ENCODE data around the gene WRNIP1. TPM values are rescaled to one million over a fixed set of nuclear protein-coding genes. Genes with fewer than 3 reads are reported as not detected.

WRNIP1 gene
- total and polyA plus RNA-seq, 9 of the 15 experiments (the other 6 are each of a cell fraction or from before 2014, with no cell fraction given): 13.2 to 63.6 (median 48.6) TPM

GRCh38 chr6:2792330-2793110 is 27.3 kb downstream of the WRNIP1 start:
- 90% methylated on average over 17 of the region's 17 CpGs for WGBS (ENCODE audit: insufficient coverage, low coverage, missing lambda C conversion rate)
- BruUV-seq (replicated peaks): no TSS peak
- H3K4me2 ChIP-seq (ENCODE audit: insufficient read depth, low read length): no peak overlapping the region
- ChIA-PET POLR2A (interaction anchor here (0.5 to 1.4 kb wide), 4 partner anchors 194 to 825 kb away, joined by 3 to 5 read pairs (median 4); no protein-coding TSS in a partner anchor), CTCF (ENCODE audit: low intra/inter-chr PET ratio) (interaction anchor here (1.7 to 3.0 kb wide), 4 partner anchors 61 to 197 kb away, joined by 7 to 21 read pairs (median 16); no protein-coding TSS in a partner anchor)
- no peak overlapping the region for H3K27ac ChIP-seq (ENCODE audit: extremely low read depth, low read depth, low read length)
- intact Hi-C loops (cut with micrococcal nuclease) (loop anchor here (5.0 kb wide), 2 partner anchors 55 to 120 kb away; no protein-coding TSS in a partner anchor), in situ Hi-C loops (cut with MboI) (no loop called here)
- no peaks in the 10 kb centered on the region for H4K20me1 ChIP-seq (replicated peaks; ENCODE audit: control insufficient read depth, insufficient read depth, low read length)
- ATAC-seq (no peak), FAIRE-seq (peak; percentile 44), DNase-seq (ENCODE audit: extremely low read depth in 1 of 4, low spot score in 3 of 4) (no peak)
- H3K27me3 ChIP-seq (ENCODE audit: control insufficient read depth in 2 of 2, insufficient read depth in 2 of 2, low read length in 2 of 2): no peaks in the 10 kb centered on the region
- H3K79me2 ChIP-seq (ENCODE audit: control insufficient read depth, insufficient read depth, low read length): no peaks in the 10 kb centered on the region
- H3K36me3 ChIP-seq (ENCODE audit: control insufficient read depth, insufficient read depth, low read length): peaks cover 5% of the 10 kb centered on the region
- no peak overlapping the region for H3K4me3 ChIP-seq
- 0 out of 2 replicates have a peak, but pooled peaks cover 4% of the 10 kb centered on the region for H3K9me3 ChIP-seq (replicated peaks; ENCODE audit: control insufficient read depth, insufficient read depth, low read depth, low read length)
- TF ChIP-seq ZKSCAN3 (CRISPR knock-in tag; IDR thresholded peaks at IDR 0.05) (no peak), CBFA2T3 (IDR thresholded peaks at IDR 0.05) (no peak), ESRRA (IDR thresholded peaks at IDR 0.05; ENCODE audit: borderline replicate concordance, low read depth) (peak; percentile 86), THRA (IDR thresholded peaks at IDR 0.05) (no peak), TAF15 (IDR thresholded peaks at IDR 0.05; ENCODE audit: low read depth, low read length) (no peak), ZFP36 (IDR thresholded peaks at IDR 0.05; ENCODE audit: low read depth, low read length, partially characterized antibody) (no peak)
- H3K9ac ChIP-seq (ENCODE audit: insufficient read depth in 1 of 2, low read depth in 2 of 2, low read length in 2 of 2): no peak overlapping the region
- peaks cover 2 to 3% of the 10 kb centered on the region in 2 experiments; a peak in 4 of 5 replicates for H3K4me1 ChIP-seq (replicated peaks in 1 of 2; ENCODE audit: control insufficient read depth in 2 of 2, insufficient read depth in 2 of 2, low read length in 2 of 2)
- no peaks in the 10 kb centered on the region for H3K9me1 ChIP-seq (ENCODE audit: control insufficient read depth, insufficient read depth, low read length)
- H2AFZ ChIP-seq (ENCODE audit: low read depth, low read length): no peak overlapping the region
